GM19099 (cell line): ENCODE measurements around the gene CANT1.

ENCODE experiments used
- POLR2A ChIP-seq: IDR thresholded peaks from 3 replicates; pipeline ENCODE4 v1.6.1; 2011; ENCODE audit warnings: low read depth; ENCODE audit not compliant: insufficient read length; ENCODE audit errors: extremely low read depth

The CANT1 gene

DNA sequence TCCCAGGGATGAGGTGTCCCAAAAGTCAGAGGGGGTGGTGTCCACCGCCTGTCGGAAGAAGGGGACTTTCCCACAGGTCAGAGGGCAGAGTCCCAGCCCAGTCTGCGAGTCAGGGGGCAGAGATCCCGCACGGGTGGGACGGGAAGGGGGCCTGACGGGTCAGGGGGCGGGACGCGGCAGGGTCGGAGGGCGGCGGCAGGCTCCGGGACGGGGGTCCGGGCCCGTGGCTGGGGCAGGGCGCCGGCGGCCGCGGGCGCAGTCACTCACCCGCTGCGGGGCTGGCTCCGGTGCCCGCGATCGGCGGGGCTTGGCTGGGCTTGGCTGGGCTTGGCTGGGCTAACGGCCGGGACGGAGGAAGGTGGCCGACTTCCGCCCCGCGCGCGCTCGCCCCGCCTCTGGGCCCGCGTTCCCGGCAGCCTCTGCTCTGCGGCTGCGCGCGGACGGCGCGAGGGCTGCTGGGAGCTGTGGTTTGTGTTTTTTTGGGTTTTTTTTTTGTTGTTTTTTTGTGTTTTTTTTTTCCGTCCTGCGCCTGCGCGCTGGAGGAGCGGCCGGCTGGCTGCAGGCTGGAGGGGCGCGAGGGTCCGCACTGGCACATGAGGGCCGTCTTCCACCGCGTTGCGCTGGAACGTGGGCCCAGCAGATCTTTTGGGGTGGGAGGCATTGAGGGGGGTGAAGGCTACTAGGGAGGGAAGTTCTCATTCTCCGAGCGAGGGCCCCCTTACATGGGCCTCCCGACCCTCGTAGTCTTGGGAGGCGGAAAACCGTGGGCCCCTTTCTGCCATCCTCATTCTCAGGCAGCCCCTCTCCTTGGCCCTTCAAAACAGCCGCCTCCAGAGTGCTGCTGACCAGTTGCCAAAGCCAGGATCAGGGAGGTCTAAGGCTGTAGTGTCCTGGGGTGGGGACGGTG, at the start of gene CANT1:
Gene CANT1, minus strand, starts transcription at position 368 of the 907 bp plus-strand sequence. CDS start 12,142 bp downstream, outside the sequence.
- TF ChIP-seq POLR2A, result peak; percentile 84

DNA sequence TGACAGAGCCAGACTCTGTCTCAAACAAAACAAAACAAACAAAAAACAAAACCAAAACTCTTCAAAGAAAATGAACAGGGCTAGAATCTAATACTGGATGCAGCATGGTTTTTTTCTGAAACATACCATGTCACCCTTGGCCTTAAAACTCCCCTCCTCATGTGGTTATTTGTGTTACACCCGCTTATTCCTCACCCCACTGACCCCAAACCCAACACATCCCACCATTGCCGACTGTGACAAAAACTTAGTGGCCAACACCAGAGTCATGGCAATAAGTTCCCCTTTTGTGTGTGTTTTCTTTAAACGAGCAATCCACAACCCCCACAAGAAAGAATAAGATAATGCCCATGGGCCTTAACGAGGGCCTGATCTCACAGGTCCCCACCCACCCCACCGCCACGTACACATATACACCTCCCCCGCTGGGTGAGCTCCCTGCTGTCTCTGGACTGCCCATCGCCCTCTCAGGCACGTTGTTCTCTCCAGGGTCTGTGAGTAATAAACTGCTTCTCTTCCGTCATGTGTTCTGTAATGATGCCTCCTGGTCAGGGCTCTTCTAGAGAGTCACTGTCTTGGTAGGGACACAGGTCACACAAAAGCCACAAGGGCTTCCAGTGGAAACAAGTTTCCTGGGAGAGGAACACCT, 48.3 kb upstream of the CANT1 start:
- TF ChIP-seq POLR2A, result no peak

DNA sequence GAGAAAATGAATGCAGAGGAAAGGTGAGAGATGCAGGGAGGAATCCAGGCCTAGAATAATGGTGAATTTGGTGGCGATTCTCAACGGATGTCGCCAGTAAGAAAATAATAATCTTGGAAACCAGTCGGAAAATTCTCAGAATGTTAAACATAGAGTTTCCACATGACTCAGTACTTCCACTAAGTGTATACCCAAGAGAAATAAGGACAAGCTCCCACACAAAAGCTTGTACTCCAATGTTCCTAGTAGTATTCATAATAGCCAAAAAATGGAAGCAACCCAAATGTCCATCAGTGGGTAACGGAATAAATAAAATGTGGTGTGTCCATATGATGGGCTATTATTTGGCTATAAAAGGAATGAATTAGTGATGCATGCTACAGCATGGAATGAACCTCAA, 45.6 kb upstream of the CANT1 start:
- no peak for TF ChIP-seq POLR2A

DNA sequence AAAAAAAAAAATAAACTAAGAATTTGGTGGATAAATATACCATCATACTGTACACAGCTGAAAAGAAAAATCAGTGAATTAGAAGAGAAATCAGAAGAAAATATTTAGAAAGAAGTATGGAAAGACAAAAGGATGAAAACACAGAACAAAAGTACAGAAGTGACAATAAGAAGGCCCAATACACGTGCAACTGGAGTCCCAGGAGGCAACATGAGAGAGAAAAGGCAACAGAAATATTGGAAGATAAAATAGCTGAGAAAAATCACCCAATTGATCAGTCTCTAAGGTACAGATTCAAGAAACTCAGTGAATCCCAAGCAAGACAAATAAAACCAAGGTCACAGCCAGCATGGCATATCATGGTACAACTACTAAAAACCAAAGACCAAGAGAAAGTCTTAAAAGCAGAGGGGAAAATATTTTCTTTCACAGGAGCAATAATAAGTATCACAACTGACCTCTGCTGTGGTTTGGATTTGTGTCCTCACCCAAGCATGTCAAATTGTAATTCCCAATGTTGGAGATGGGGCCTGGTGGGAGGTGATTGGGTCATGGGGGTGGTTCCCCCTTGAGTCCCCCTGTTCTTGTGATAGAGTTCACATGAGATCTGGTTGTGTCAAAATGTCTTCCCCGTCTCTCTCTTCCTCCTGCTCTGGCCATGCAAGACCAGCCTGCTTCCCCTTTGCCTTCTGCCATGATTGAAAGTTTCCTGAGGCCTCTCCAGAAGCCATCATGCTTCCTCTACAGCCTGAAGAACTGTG, 44.8 kb upstream of the CANT1 start:
- TF ChIP-seq POLR2A, result no peak

DNA sequence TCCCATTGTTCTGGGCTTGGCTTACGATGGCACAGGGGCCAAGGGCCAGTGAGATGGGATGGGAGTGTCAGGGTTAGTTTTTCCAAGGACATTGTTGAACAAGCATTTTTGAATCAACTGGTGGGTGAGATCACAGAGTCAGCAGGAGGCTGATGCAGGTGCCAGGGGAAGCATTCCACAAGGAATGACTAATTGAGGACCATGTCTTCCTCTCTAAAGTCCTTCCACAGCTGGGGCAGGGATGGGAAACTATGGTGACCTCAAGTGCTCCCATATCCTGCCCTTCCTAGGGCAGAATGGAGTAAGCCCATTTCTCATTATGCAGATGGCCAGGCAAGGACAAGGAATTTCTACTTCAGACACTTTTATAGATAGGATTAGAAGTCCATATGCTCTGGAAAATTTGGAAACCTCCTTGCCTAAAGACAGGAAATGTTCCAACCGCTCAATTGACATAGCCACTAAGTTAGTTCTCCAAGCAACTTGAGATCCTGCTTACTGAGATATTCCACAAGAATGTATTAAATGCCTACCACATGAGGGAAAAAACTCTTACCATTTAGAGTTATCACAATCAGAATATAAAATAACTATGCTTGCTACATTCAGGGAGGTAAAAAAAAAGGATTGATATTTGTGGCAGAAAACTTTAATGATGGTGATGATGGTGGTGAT, 43.8 kb upstream of the CANT1 start:
- TF ChIP-seq POLR2A, result no peak

DNA sequence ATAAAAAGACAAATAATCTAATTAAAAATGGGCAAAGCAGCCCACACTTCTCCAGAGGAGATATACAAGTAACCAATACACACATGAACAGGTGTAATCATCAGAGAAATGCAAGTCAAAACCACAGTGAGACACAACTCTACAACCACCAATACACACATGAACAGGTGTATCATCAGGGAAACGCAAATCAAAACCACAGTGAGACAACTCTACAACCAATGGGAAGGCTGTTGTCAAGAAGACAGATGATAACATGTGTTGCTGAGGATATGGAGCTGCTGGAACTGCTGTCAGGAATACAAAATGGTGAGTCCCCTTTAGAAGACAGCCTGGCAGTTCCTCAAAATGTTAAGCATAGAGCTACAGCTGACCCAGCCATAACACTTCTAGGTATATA, 42.6 kb upstream of the CANT1 start:
- TF ChIP-seq POLR2A, result no peak

DNA sequence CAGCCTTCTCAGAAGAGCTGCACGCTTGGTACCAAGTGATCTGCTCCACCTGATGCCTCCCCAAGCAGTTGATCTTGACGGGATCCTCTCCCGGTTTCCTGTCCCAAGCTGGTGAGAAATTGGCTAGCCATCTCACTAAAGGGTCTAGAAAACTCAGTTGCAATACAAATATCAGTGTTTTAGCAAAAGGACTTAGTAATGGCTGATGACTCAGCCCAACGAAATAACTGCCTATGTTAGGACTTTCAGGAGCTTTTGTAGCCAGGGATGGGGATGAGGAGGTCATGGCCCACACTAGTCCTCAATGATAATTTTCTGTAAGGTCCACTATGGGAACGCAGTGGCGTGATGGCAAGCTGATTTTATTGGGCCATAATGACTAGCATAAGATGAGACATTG, 41.7 kb upstream of the CANT1 start:
- TF ChIP-seq POLR2A, result no peak

DNA sequence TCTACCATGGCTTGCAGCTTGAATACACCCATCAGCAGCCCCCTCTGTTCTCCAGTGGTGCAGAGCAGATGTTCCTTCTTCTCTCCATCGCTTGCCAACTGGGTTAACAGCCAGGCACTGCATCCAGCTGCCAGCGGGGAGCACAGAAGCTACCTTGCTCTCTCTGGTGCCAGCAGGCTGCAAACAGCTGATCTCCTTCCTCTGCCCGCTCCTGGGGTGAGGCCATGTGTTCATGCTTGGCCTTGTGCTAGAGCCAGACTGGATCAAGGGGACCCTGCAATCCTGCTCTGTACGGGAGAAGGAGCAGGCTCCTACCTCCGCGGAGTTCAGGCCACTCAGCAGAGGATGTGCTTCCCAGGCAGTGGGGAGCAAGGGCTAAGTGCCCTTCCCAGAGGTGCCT, 41.0 kb upstream of the CANT1 start:
- TF ChIP-seq POLR2A, result no peak

DNA sequence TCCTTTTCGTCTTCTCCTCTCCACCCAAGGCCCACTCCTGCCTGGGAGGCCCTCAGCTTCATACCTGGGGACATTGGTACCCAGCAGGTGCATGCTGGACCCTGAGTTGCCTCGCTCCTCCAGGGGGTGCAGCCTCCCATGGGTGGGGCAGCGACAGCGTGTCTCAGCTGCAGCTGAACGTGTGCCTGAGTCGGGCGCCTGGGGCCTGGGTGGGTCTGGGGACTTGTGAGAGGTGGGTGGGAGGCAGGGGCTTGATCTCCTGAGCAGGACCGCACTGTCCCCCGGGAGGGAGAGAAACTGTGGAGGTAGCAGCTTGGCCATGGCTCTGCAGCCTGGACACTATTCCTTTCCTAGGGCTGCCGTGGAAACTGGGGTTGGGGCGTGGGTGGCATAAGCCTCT, 40.3 kb upstream of the CANT1 start:
- no peak for TF ChIP-seq POLR2A

DNA sequence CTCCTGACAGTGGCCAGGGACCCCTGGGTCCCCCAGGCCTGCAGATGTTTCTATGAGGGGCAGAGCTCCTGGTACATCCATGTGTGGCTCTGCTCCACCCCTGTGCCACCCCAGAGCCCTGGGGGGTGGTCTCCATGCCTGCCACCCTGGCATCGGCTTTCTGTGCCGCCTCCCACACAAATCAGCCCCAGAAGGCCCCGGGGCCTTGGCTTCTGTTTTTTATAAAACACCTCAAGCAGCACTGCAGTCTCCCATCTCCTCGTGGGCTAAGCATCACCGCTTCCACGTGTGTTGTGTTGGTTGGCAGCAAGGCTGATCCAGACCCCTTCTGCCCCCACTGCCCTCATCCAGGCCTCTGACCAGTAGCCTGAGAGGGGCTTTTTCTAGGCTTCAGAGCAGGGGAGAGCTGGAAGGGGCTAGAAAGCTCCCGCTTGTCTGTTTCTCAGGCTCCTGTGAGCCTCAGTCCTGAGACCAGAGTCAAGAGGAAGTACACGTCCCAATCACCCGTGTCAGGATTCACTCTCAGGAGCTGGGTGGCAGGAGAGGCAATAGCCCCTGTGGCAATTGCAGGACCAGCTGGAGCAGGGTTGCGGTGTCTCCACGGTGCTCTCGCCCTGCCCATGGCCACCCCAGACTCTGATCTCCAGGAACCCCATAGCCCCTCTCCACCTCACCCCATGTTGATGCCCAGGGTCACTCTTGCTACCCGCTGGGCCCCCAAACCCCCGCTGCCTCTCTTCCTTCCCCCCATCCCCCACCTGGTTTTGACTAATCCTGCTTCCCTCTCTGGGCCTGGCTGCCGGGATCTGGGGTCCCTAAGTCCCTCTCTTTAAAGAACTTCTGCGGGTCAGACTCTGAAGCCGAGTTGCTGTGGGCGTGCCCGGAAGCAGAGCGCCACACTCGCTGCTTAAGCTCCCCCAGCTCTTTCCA, 39.5 kb upstream of the CANT1 start:
- TF ChIP-seq POLR2A, result no peak

DNA sequence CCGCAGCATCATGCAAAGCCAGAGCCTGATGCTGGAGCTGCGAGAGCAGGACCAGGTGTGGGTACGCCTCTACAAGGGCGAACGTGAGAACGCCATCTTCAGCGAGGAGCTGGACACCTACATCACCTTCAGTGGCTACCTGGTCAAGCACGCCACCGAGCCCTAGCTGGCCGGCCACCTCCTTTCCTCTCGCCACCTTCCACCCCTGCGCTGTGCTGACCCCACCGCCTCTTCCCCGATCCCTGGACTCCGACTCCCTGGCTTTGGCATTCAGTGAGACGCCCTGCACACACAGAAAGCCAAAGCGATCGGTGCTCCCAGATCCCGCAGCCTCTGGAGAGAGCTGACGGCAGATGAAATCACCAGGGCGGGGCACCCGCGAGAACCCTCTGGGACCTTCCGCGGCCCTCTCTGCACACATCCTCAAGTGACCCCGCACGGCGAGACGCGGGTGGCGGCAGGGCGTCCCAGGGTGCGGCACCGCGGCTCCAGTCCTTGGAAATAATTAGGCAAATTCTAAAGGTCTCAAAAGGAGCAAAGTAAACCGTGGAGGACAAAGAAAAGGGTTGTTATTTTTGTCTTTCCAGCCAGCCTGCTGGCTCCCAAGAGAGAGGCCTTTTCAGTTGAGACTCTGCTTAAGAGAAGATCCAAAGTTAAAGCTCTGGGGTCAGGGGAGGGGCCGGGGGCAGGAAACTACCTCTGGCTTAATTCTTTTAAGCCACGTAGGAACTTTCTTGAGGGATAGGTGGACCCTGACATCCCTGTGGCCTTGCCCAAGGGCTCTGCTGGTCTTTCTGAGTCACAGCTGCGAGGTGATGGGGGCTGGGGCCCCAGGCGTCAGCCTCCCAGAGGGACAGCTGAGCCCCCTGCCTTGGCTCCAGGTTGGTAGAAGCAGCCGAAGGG, 38.6 kb upstream of the CANT1 start:
- no peak for TF ChIP-seq POLR2A

DNA sequence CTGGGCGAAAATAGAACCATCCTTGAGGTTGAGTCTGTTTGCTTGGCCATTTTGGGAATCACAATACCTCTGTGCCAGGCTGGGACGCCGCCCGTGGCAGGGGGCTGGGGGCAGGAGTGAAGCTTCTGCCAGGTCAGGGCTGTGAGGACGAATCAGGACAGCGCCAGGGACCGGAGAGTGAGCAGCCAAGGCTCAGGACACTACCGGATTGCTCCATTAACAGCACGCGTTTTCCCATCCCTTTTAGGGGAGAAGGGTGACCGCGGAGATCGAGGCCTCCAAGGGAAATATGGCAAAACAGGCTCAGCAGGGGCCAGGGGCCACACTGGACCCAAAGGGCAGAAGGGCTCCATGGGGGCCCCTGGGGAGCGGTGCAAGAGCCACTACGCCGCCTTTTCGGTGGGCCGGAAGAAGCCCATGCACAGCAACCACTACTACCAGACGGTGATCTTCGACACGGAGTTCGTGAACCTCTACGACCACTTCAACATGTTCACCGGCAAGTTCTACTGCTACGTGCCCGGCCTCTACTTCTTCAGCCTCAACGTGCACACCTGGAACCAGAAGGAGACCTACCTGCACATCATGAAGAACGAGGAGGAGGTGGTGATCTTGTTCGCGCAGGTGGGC, 37.8 kb upstream of the CANT1 start:
- TF ChIP-seq POLR2A, result no peak

DNA sequence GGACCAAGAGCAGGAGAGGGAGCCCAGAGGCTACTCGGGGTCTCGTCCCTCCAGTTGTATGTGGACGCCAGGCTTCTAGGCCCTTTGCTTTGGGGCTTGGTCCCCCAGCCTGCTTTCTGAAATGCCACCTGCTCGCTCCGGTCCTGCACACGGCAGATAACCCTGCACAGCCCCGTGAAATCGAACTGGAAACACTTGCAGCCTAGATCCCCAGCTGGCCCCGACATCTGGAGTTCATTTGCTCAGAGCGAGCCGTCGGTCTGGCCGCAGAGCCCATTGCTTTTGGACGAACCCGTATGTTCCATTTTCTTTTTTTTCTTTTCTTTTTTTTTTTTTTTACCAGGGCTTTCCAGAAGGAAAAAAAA, 37.3 kb upstream of the CANT1 start:
- no peak for TF ChIP-seq POLR2A
